DND-41 (cell line): ENCODE data around the gene DISC1.

Experiments used
- ATAC-seq: fragments of 200-7000 bp; cut with Tn5 transposase; 3 replicates; pipeline ENCODE4 v1.9.1; 2021; ENCODE audit warnings: low read depth; ENCODE audit not compliant: insufficient read depth
- DNase-seq: peaks from one replicate; pipeline ENCODE4 v3.0.0-alpha.2; 2020
- H2AFZ ChIP-seq: 2 replicates; pipeline ENCODE4 v1.6.0; 2012; ENCODE audit warnings: low read depth, low read length
- H3K27ac ChIP-seq: 2 replicates; pipeline ENCODE4 v1.5.1; 2012; ENCODE audit warnings: low read length, inconsistent platforms
- H3K27me3 ChIP-seq: fragments of 200-600 bp; sonication (generic); 2 replicates; pipeline ENCODE4 v1.6.0; 2012; ENCODE audit warnings: low read length, mild to moderate bottlenecking, inconsistent platforms; ENCODE audit not compliant: insufficient read depth, poor library complexity
- H3K36me3 ChIP-seq: 2 replicates; pipeline ENCODE4 v1.5.1; 2012; ENCODE audit warnings: low read length, inconsistent platforms; ENCODE audit not compliant: insufficient read depth
- H3K4me1 ChIP-seq: 2 replicates; pipeline ENCODE4 v1.5.1; 2012; ENCODE audit warnings: mild to moderate bottlenecking, low read length; ENCODE audit not compliant: insufficient read depth
- H3K4me2 ChIP-seq: 2 replicates; pipeline ENCODE4 v1.6.0; 2012; ENCODE audit warnings: mild to moderate bottlenecking, moderate library complexity, low read length, inconsistent platforms; ENCODE audit not compliant: insufficient read depth
- H3K4me3 ChIP-seq, 2 experiments: fragments of 200-600 bp in 1 of 2; shearing (Covaris generic) in 1 of 2; 2 replicates each; pipeline ENCODE4 v1.5.1; 2012 to 2016; ENCODE audit warnings: inconsistent platforms in 2 of 2, low read length in 2 of 2, mild to moderate bottlenecking in 2 of 2, low read depth in 1 of 2, moderate library complexity in 1 of 2
- H3K79me2 ChIP-seq: 2 replicates; pipeline ENCODE4 v1.6.0; 2012; ENCODE audit warnings: low read length, inconsistent platforms; ENCODE audit not compliant: insufficient read depth
- H3K9ac ChIP-seq: 2 replicates; pipeline ENCODE4 v1.6.0; 2012; ENCODE audit warnings: low read depth, mild to moderate bottlenecking, inconsistent platforms, low read length, moderate library complexity
- H3K9me3 ChIP-seq: 2 replicates; pipeline ENCODE4 v1.5.1; 2012; ENCODE audit warnings: low read length, moderate library complexity, mild to moderate bottlenecking, inconsistent platforms; ENCODE audit not compliant: insufficient read depth, severe bottlenecking
- H4K20me1 ChIP-seq: 2 replicates; pipeline ENCODE4 v1.6.0; 2012; ENCODE audit warnings: low read length; ENCODE audit not compliant: insufficient read depth
- CTCF ChIP-seq: IDR thresholded peaks from 2 replicates; pipeline ENCODE4 v1.5.1; 2012; ENCODE audit warnings: borderline replicate concordance, low read length, moderate library complexity, mild to moderate bottlenecking; ENCODE audit not compliant: poor library complexity, severe bottlenecking; ENCODE audit errors: extremely low read depth
- EZH2 ChIP-seq: IDR thresholded peaks from 3 replicates; pipeline ENCODE4 v1.6.1; 2012; ENCODE audit warnings: borderline replicate concordance, low read depth, mild to moderate bottlenecking, moderate library complexity, low read length, inconsistent platforms; ENCODE audit not compliant: severe bottlenecking

DISC1 gene

DNA sequence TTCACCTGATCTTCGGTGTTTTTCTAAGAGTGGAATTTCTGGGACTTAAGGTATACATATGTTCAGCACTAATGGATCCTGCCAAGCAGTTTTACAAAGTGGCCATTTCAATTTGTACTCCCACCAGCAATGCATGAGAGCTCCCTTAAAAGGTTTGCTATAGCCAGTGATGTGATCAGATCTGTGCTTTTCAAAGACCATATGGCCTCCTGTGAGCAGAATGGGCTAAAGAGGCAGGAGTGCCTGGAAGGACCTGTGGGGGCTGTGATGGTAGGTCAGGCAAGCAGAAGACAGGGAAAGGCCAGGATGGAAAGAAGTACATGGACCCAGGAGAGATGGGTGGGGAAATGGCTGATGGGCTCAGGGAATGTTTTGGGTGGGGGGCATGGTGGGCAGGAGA, 252.7 kb downstream of the DISC1 start:
- no peak overlapping the region for H3K4me2 ChIP-seq
- no peak for TF ChIP-seq CTCF
- TF ChIP-seq EZH2: no peak
- no peaks in the 10 kb centered on the region for H3K4me1 ChIP-seq
- no peak overlapping the region for H2AFZ ChIP-seq
- H3K79me2 ChIP-seq: no peaks in the 10 kb centered on the region
- no peaks in the 10 kb centered on the region for H3K27me3 ChIP-seq
- H3K9me3 ChIP-seq: peaks cover 6% of the 10 kb centered on the region
- no peaks in the 10 kb centered on the region for H4K20me1 ChIP-seq
- no peak overlapping the region for H3K4me3 ChIP-seq
- H3K36me3 ChIP-seq: no peaks in the 10 kb centered on the region
- H3K9ac ChIP-seq: no peak overlapping the region
- ATAC-seq (no peak), DNase-seq (no peak)
- no peak overlapping the region for H3K27ac ChIP-seq

DNA sequence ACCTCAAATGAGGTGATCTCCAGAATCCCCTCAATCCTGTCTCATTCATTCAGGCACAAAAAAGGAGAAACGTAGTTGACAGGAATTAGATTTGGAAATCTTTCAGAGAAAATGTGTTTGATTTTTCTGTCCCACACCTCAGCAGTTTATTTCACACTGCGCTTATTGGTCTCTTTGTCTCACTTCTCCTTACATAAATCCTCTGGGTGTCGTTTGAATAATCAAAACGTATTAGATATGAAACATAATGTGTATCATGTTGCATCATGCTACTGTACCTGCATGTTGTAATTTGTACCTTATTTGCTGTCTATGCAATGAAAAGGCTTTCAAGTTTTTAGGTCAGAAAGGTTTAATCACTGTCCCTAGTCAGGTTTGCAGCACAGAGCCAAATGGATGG, 255.7 kb downstream of the DISC1 start:
- Histone ChIP-seq H3K4me3 (no peak overlapping the region), H2AFZ (no peak overlapping the region), H3K36me3 (no peaks in the 10 kb centered on the region), H3K4me2 (no peak overlapping the region), H3K4me1 (no peaks in the 10 kb centered on the region), H3K27me3 (no peaks in the 10 kb centered on the region), H3K79me2 (no peaks in the 10 kb centered on the region), H3K27ac (no peak overlapping the region), H3K9ac (no peak overlapping the region), H4K20me1 (no peaks in the 10 kb centered on the region), H3K9me3 (no peaks in the 10 kb centered on the region)
- DNase-seq (no peak), ATAC-seq (no peak)
- no peak for TF ChIP-seq CTCF
- no peak for TF ChIP-seq EZH2

- Histone ChIP-seq H3K36me3 (no peaks in the 10 kb centered on the region), H3K9me3 (no peaks in the 10 kb centered on the region), H3K79me2 (no peaks in the 10 kb centered on the region), H3K27me3 (no peaks in the 10 kb centered on the region), H4K20me1 (no peaks in the 10 kb centered on the region), H3K4me3 (no peak overlapping the region), H3K4me2 (no peak overlapping the region), H3K4me1 (no peaks in the 10 kb centered on the region), H3K27ac (no peak overlapping the region), H3K9ac (no peak overlapping the region), H2AFZ (no peak overlapping the region)
- TF ChIP-seq EZH2: no peak
- ATAC-seq (no peak), DNase-seq (no peak)
Measured at GRCh38 chr1:231882790-231883189, 256.2 kb downstream of the DISC1 start.

DNA sequence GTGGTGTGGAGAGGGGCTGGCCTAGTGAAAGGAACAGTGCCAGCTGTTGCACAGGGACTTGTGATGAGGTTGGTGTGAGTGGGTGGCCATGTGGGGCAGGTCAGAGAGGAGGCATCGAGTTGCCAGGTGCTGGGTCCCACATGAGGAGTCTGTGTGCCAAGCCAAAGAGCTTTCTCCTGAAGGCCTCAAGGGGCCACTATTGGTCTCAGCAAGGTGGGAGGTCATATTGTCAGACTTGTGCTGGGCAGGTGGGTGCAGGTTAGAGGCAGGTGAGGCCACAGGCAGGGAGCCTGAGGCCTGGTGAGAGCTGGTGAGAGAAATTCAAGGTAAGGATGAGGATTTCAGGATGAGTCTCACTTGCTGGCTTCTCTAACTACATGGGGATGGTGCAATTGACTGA, 256.8 kb downstream of the DISC1 start:
- Histone ChIP-seq H3K4me3 (no peak overlapping the region), H3K9me3 (no peaks in the 10 kb centered on the region), H3K36me3 (no peaks in the 10 kb centered on the region), H3K4me1 (no peaks in the 10 kb centered on the region), H3K79me2 (no peaks in the 10 kb centered on the region), H3K4me2 (no peak overlapping the region), H3K27me3 (no peaks in the 10 kb centered on the region), H3K9ac (no peak overlapping the region), H3K27ac (no peak overlapping the region), H2AFZ (no peak overlapping the region), H4K20me1 (no peaks in the 10 kb centered on the region)
- no peak for DNase-seq
- no peak for TF ChIP-seq CTCF
- TF ChIP-seq EZH2: no peak
- no peak for ATAC-seq
